ENCODE results near the gene CDAN1. TPM values are rescaled to one million over a fixed set of nuclear protein-coding genes. Genes with fewer than 3 reads are reported as not detected.

The CDAN1 gene
- total RNA-seq, 2 donors from 2014 or later: 7.2 to 10.3 TPM

DNA sequence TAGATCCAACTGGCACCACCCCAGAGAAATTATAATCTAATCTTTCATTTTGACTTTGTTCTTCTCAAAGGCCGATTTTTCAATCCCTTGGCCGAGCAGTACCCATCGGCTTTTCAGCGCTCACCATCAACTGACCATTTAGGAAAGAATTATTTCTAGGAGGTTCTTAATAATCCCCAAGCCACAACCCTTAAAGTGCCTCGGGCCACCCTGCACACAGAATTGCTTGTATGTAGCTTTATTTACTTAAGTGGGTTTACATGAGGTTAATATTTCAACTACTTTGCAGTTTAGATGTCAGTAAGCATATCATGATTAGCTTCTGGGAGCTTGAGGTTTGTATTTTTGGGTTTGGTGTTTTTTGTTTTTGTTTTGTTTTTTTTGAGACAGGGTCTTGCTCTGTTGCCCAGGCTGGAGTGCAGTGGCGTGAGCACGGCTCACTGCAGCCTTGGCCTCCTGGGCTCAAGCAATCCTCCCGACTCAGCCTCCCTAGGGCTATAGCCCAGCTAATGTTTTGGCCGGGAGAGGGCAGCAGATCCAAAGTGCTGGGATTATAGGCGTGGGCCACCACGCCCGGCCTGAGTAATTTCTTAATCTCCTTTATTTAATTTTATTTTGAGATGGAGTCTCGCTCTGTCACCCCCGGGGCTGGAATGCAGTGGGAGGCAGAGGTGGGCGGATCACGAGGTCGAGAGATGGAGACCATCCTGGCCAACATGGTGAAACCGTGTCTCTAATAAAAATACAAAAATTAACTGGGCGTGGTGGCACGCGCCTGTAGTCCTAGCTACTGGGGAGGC, 801 bp upstream of the CDAN1 start:
- no peak for DNase-seq (ENCODE audit: low spot score)
- intact Hi-C loops (cut with DNase I): loop anchor here in 1 of 2 donors (10.0 kb wide), 1 partner anchor 187 kb away; the partner anchor contains the start of gene TTBK2

DNA sequence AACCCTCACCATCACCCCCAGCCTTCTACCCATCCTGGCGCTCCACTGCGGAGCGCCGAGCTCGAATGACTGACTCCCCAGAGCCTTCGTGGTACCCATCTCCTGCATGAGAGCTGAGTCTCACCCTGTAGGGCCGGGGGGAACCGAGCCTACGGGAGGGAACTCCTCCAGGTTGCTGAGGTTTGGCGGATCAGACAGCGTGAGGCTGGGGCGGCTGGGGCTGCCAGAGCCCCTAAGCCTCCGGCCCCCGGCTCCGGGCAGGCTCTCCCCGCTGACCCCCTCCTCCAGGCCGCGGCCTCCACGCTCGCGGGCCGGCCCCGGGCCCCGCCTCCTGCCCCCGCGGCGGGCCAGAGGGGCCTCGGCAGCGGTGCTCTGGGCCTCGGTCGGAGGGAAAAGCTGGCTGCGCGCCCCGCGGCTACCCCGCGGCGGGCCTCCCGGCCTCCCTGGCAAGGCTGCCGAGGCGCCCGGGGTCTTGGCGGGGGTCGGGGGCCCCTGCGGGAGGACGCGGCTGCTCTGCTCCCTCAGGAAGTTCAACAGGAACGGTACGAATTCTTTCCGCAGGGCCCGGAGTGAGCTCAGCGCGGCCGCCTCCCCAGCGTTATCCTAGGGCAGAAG, 643 bp downstream of the CDAN1 start:
- intact Hi-C loops (cut with DNase I): loop anchor here in 1 of 2 donors (10.0 kb wide), 1 partner anchor 189 kb away; the partner anchor contains the start of gene TTBK2
- DNase-seq (ENCODE audit: low spot score): no peak

DNA sequence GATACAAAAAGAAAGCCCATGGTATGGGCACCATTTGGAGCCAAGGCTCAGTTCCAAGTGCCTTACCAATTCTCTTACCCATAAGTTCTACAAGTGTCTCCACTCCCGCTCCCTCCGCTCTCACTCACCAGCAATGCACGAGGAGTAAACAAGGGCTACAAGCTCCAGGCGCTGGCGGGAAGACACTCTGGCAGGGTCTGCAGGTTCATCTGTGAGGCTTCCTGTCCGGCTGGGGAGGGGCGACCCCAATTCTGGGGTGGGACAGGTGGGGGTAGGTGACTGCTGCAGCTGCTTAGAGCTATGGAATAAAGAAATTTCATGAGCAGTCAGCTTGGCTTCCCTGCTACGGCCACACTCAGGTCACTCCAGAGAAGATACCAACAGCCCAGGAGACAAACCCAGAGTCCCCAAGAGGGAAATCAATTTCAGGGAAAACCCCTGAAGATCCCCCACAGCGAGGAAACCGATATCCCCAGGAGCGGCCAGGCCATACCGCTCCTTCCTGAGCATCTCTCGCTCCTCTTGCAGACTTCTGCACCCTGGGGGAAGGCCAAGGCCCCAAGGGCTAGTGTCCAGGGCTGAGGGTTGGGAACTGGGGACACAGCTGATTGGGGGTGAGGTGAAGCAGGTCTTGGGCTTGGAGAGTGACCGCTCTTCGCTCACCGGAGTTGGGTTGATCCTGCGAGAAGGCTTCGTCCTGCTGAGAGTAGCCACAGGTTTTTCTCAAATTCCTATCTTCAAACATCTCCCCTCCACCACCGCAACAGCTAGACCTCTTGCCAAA, 1.4 kb downstream of the CDAN1 start:
- no peak for DNase-seq (ENCODE audit: low spot score)

DNA sequence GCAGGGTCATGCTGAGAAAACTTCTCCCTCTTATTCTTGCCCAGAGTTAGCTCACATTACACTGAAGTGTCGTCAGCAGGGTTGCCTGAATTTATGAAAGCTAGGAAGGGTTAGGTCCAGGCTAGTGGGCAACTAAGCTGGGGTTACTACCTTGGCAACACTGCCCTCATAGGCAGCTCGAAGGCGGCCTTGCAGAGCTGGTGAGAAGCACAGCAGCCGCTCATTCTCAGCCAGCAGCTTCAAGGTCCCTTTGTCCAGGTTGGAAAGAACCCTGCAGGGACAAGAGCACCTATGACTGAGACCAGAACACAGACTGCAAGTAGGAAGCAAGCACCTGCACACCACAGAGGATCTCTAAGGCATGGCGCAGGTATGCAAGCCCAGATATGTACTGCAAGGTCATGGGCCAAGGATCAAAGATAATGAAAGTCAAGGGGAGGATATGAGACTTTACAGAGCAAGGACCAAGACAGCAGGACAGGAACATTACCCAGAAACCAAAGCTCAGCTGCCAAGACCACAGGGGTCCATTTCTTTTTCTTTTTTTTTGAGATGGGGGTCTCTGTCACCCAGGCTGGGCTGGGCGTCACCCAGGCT, 2.8 kb downstream of the CDAN1 start:
- DNase-seq (ENCODE audit: low spot score): no peak
- intact Hi-C loops (cut with DNase I): loop anchor here in 1 of 2 donors (10.0 kb wide), 1 partner anchor 191 kb away; the partner anchor contains the start of gene TTBK2

More for the DNA sequence above, 1.4 kb downstream of the CDAN1 start:
- intact Hi-C loops (cut with DNase I): loop anchor here in 1 of 2 donors (10.0 kb wide), 1 partner anchor 189 kb away; the partner anchor contains the start of gene TTBK2

DNA sequence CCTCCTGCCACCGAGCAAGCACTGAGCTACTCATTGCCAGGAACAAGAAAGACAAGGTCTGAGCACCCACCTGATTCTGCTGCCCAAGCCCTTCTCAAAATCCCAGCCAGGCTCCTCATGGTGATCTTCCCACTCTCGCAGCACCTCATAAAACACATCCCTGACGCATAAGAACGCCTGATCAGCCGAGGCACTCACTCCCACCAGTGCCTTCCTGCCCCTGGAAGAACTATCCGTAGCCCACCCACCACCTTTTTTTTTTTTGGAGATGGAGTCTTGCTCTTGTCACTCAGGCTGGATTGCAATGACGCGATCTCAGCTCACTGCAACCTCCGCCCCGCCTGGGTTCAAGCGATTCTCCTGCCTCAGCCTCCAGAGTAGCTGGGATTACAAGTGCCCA, 3.9 kb downstream of the CDAN1 start:
- intact Hi-C loops (cut with DNase I): loop anchor here in 1 of 2 donors (10.0 kb wide), 1 partner anchor 192 kb away; the partner anchor contains the start of gene TTBK2
- DNase-seq (ENCODE audit: low spot score): no peak

DNA sequence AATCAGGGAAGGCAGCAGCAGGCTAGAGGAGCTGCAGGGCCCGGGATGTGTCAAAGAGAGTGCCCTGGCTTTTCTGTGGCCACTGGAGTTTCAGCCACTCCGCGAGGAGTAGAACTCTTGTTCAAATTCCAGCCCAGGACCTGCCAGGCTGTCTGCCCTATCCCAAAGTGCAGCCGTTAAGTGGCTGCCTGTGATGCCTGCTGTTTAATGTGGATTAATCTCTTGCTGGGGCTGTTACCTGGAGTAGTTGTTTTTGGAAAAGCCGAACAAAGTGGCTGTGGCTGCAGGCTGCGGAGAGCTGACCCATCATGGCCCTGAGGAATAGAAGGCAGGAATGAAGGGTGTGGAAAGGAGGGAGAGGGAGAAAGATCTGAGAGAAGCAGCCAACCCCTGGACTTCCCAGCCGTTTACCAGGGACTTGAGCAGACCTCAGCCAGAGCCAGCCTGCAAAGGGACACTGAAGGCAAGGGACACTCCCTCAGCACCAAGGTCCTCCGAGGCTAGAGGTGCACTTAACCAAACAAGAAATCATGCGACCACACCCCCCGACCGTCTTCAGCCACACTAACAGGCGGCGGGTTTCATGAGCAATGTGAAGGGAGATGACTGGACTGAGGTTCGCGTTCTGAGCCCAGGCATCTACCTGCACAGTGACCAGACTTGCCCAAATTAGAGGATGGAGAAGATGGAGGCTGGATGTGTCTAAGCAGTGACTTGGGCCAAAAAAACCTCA, 4.7 kb downstream of the CDAN1 start:
- no peak for DNase-seq (ENCODE audit: low spot score)
- intact Hi-C loops (cut with DNase I): loop anchor here in 1 of 2 donors (10.0 kb wide), 1 partner anchor 193 kb away; the partner anchor contains the start of gene TTBK2

DNA sequence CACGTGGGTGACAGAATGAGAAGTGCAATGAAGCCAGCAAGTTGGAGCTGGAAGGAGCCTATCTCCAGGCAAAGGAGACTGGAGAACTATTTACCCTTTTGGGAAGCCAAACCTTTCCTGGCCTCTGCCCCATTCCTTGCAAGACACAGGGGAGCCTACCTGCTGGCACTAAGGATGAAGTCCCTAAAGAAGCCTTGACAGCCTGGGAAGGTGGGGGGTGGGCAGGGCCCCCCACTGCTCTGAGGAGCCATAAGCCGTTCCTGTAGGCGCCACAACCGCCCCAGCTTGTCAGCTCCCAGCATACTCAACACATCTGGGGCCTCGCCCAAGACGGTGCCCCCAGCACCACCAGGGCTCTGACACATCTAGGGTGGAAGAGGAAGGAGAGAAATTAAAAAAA, 5.5 kb downstream of the CDAN1 start:
- intact Hi-C loops (cut with DNase I): loop anchor here in 1 of 2 donors (10.0 kb wide), 1 partner anchor 193 kb away; the partner anchor contains the start of gene TTBK2
- no peak for DNase-seq (ENCODE audit: low spot score)

DNA sequence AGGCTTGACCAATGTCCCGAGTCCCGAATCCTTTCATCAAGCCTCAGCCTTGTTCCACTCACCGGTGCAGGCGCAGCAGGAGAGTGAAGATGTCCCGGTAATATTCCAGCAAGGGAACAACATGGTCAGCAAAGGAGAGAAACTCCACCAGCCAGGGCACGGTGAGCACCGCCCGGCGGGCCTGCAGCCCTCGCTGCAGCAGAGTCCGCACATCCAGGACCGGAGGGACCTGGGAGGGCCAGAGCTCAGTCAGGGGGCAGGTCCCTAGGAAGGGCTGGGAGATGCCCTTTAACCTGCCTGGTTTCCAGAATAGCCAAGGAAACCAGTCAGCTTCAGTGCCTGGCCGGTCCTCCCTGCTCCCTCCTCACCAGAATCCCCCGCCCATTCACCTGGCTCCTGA, 6.4 kb downstream of the CDAN1 start:
- no peak for DNase-seq (ENCODE audit: low spot score)
- intact Hi-C loops (cut with DNase I): loop anchor here in 1 of 2 donors (10.0 kb wide), 1 partner anchor 194 kb away; the partner anchor contains the start of gene TTBK2

DNA sequence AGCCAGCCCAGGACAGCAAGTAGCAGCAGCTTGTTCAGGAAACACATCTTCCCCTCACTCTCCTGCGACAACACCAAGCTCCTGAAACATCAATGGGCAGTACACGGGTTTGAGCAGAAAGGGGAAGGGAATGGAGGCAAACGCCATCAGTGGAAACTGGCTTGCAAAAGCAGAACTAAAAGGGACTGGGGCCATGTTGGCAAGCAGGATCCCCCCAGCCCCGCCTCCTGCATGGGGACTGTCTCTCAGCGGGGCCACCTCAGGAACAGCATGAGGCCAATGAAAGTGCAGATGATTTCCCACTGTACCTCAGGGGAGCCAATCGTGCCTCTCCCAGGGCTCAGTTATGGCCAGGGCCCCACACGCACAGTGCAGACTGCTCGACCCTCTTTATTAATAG, 6.8 kb downstream of the CDAN1 start:
- DNase-seq (ENCODE audit: low spot score): no peak
- intact Hi-C loops (cut with DNase I): loop anchor here in 1 of 2 donors (10.0 kb wide), 1 partner anchor 195 kb away; the partner anchor contains the start of gene TTBK2

DNA sequence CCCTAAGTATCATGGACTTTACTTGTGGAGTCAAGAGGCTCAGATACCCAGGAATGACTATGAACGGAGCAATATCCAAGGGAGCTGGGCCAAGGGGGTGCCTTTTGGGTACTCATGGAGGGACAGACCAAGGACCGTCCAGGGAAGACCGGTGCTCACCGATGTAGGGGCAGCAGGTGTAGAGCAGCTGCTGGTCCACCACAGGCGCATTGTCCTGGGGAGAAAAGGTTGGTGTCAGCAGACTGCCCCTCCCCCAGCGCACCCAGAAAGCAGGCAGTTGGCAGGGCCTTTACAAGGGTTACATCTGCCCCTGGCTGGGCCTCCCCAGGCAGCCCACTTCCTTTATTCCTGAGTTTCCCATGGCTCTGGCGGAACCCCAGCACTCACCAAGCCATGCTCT, 7.5 kb downstream of the CDAN1 start:
- intact Hi-C loops (cut with DNase I): no loop called here
- DNase-seq (ENCODE audit: low spot score): no peak

DNA sequence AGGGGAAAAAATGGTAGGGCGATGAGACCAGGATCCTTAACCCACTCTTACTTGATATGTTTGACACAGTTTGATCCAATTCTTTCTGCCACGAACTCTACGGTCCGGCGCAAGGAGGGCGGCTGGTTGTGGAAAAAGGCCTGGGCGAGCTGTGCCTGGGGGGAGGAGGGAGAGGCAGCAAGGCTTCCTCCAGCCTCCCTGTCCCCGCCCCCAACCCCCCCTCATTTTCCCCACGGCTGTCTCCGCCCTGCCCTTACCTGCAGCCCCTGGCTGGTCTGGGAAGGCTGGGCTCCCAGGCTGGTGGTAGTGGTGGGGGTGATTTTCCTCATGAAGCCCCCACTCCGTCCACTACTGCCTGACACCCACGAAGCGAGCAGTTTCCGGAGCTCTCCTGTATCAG, 8.0 kb downstream of the CDAN1 start:
- no peak for DNase-seq (ENCODE audit: low spot score)
- intact Hi-C loops (cut with DNase I): no loop called here

DNA sequence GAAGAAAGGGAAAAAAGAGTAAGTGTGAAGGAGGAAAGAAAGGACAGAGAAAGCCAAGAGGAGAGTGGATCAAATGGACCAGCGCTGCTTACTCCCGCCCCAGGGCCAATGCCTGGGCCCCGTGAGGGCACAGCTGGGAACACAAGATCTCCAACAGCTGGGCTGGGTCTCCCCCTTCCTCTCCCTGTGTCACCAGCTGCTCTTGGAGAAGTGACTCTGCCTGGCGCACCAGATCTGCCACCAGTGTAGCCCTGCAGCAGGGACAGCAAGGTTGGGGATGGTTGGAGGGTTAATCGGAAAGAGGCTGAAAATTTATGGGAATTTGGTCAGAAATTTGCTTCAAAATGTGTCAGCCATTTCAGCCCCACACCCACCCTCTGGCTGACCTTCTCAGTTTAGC, 8.4 kb downstream of the CDAN1 start:
- no peak for DNase-seq (ENCODE audit: low spot score)
- intact Hi-C loops (cut with DNase I): no loop called here

DNA sequence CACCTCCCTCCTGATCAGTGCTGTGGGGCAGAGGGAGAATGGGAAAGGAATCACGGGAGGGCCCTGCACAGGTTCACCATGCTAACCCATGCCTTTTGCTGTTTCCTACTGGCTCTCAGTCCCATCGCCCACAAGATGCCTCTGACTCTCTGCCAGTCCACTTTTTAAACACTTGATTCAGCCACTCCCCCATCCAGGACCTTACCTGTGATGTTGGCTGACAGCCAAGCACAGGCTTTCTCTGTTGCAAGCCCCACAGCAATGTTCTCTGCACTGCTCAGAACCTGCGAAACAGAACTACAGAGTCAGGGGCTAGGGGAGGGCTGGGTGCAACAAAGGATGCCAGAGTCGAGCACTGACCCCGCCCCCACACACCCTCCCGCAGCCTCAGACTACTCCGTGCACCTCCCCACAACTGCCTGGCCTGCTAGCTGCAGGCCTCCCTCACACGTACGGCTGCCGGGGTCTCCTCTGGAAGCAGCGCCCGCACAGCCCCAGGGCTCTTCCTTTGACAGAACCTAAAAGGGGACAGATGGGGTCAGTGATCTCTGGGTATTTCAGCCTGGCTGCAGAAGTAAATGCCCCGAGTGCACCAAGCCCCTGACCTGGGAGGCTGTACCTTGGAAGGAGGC, 9.1 kb downstream of the CDAN1 start:
- intact Hi-C loops (cut with DNase I): loop anchor here in 1 of 2 donors (2.0 kb wide), 1 partner anchor 119 kb away; no protein-coding TSS in a partner anchor
- DNase-seq (ENCODE audit: low spot score): no peak

DNA sequence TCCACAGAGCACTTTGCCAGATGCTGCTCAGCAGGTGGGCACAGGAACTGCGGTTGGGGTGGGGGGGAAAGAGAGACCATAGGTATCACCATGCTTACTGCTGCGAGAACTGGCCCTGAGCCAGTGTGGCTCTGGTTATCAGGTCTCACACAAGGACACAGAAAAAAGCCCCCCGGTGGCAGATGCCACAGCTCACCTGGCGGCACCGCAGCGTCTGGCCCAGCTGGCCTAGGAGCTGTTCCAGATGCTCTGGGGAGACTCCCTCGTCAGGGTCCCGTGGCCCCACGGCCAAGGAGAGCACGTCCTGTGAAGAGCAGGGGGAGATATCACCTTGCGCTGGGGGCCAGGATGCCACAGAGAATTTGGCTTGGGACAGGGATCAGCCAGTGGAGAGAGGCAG, 10.8 kb downstream of the CDAN1 start:
- DNase-seq (ENCODE audit: low spot score): no peak
- intact Hi-C loops (cut with DNase I): loop anchor here in 1 of 2 donors (2.0 kb wide), 1 partner anchor 117 kb away; no protein-coding TSS in a partner anchor

DNA sequence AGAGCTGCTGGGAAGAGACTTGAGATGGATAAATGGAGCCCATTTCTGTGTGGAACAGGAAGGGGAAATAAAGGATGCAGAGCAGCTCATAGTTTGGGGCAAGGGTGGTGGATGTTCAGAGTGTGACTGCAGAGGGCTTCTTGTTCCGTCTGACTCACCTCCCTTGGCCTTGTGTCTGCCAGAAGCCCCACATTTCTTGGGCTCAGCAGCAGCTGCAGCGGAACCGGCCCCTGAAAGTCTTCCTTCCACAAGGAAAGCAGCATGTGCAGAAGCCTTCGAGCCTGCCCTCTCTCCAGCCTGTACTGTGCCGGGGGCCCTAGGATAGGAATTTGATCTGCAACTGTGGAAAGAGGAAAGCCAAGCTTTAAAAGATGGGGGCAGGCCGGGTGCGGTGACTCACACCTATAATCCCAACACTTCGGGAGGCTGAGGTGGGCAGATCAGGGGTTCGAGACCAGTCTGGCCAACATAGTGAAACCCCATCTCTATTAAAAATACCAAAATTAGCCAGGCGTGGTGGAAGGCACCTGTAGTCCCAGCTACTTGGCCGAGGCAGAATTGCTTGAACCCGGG, 11.5 kb downstream of the CDAN1 start:
- intact Hi-C loops (cut with DNase I): no loop called here
- DNase-seq (ENCODE audit: low spot score): no peak

DNA sequence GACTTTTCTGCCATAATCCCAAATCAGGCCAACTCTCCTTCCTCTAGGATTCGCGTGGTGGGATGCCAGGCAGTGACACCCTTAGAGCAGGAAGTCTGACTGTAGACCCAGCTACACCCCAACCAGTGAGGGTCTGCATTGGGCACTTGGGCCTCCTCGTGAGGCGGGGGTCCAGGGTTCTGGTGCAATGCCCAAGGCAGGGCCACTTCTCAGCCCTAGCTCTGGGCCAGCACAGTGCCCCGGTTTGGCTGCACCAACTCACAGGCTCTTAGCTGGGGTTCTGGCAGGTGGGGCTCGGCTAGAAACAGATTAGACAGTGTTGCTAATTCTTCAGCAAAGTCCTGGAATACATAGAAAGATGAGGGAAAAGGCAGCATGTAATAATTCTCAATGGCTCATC, 12.7 kb downstream of the CDAN1 start:
- intact Hi-C loops (cut with DNase I): no loop called here
- DNase-seq (ENCODE audit: low spot score): no peak

DNA sequence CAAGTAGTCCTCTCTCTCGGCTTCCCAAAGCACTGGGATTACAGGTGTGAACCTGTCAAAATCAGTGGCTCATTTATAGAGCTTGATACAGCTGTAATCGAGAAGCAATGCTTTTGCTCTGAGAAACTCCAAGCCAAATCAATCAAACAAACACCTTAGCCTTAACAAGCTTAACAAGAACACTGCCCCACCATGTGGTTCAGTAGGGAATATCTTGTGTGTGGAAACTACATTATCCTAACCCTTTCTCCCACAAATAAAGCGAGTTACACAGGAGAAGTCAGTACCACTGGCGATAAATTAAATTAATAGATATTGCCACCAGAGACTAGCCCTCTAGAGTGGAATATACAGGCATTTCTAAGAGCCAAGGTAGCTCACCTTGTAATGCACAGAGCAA, 13.9 kb downstream of the CDAN1 start:
- intact Hi-C loops (cut with DNase I): no loop called here
- no peak for DNase-seq (ENCODE audit: low spot score)
